ENCODE results near the gene OR8D2.

Gene OR8D2

GRCh38 chr11:124320097-124320496, at the start of gene OR8D2:
OR8D2 (minus strand) TSS chr11:124320197; CDS start chr11:124320197, 0 bp downstream.
- no peak for DNase-seq (ENCODE audit: low spot score)

GRCh38 chr11:124359566-124359965, 39.6 kb upstream of the OR8D2 start:
- DNase-seq (ENCODE audit: low spot score) = no peak

- no peak for DNase-seq (ENCODE audit: low spot score)
Measured at GRCh38 chr11:124346311-124346955, 26.4 kb upstream of the OR8D2 start.

GRCh38 chr11:124344346-124344745, 24.3 kb upstream of the OR8D2 start:
- DNase-seq (ENCODE audit: low spot score) = no peak

- no peak for DNase-seq (ENCODE audit: low spot score)
Measured at GRCh38 chr11:124340142-124340447, 20.1 kb upstream of the OR8D2 start.

GRCh38 chr11:124339396-124340141, 19.6 kb upstream of the OR8D2 start:
- no peak for DNase-seq (ENCODE audit: low spot score)

GRCh38 chr11:124331873-124332272, 11.9 kb upstream of the OR8D2 start:
- no peak for DNase-seq (ENCODE audit: low spot score)

- DNase-seq (ENCODE audit: low spot score) = no peak
Measured at GRCh38 chr11:124329787-124330478, 9.9 kb upstream of the OR8D2 start.

GRCh38 chr11:124327775-124328174, 7.8 kb upstream of the OR8D2 start:
- no peak for DNase-seq (ENCODE audit: low spot score)

GRCh38 chr11:124322356-124322755, 2.4 kb upstream of the OR8D2 start:
- DNase-seq (ENCODE audit: low spot score) = no peak

GRCh38 chr11:124315052-124315451, 4.9 kb downstream of the OR8D2 start:
- DNase-seq (ENCODE audit: low spot score) = no peak

- DNase-seq (ENCODE audit: low spot score) = no peak
Measured at GRCh38 chr11:124313849-124314248, 6.1 kb downstream of the OR8D2 start, which contains the start of gene OR8D1. OR8D1 (minus strand) TSS chr11:124313949; CDS start chr11:124310766, 3,183 bp downstream.

- DNase-seq (ENCODE audit: low spot score) = no peak
Measured at GRCh38 chr11:124313131-124313530, 6.9 kb downstream of the OR8D2 start.

- no peak for DNase-seq (ENCODE audit: low spot score)
Measured at GRCh38 chr11:124311670-124312069, 8.3 kb downstream of the OR8D2 start.

- no peak for DNase-seq (ENCODE audit: low spot score)
Measured at GRCh38 chr11:124311269-124311668, 8.7 kb downstream of the OR8D2 start.

GRCh38 chr11:124310721-124311120, 9.3 kb downstream of the OR8D2 start:
- no peak for DNase-seq (ENCODE audit: low spot score)

- no peak for DNase-seq (ENCODE audit: low spot score)
Measured at GRCh38 chr11:124307093-124307492, 12.9 kb downstream of the OR8D2 start.

GRCh38 chr11:124302347-124303125, 17.5 kb downstream of the OR8D2 start:
- no peak for DNase-seq (ENCODE audit: low spot score)

- DNase-seq (ENCODE audit: low spot score) = peak; percentile 17
Measured at GRCh38 chr11:124301548-124301947, 18.4 kb downstream of the OR8D2 start.

GRCh38 chr11:124297921-124298320, 22.1 kb downstream of the OR8D2 start:
- DNase-seq (ENCODE audit: low spot score) = no peak

GRCh38 chr11:124296016-124296415, 24.0 kb downstream of the OR8D2 start:
- DNase-seq (ENCODE audit: low spot score) = no peak

GRCh38 chr11:124294687-124295086, 25.3 kb downstream of the OR8D2 start:
- DNase-seq (ENCODE audit: low spot score) = no peak

Measured in COLO829 (cell line).